SIG-M5 treated with dmso at 0.1 percent for 504 hours (cell line): ENCODE measurements around the gene UVRAG.

Source experiments
- DNase-seq: peaks from one replicate; lab custom pipeline; 2025; ENCODE audit not compliant: unreplicated experiment; lab: John Stamatoyannopoulos, UW

UVRAG gene

DNA sequence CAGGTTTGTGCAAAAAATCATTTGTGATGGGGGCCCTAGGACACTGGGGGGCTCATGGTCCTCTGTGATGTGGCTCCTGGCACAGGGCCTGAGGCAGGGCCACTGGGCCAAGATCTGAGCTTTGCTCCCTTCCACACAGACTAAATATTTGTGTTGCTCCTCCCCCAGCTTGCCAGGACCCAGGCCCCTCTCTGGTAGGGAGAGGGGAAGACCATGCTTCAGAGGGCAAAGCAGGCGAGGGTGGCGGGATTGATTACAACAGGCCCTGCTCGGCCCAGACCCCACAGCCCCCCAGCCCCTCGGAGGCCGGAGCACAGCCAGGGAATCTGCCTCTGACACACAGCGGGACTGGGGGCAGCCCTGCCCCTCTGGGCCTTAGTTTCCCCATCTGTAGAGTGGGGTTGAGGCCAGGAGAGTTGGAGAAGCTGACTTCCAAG lies 362.3 kb downstream of the UVRAG start:
- no peak for DNase-seq

DNA sequence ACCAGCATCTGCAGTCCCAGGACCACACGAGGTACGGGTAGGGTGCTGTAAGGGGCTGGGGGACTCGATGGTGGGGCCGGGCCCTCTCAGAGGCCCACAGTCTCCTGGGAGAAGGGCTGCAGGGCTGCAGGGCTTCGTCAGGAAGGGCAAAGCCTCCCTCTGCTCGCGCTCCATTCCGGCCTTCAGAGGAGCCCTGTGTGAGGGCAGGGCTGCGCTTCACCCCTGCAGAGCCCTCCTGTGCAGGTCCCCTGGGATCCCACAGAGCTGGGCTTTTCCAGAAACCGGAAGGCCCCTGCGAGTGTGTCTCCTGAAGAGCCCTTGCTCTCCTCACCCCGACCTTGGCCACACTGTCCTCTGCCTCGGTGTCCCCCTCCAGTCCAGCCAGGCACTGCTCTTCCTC lies 364.1 kb downstream of the UVRAG start:
- no peak for DNase-seq

DNA sequence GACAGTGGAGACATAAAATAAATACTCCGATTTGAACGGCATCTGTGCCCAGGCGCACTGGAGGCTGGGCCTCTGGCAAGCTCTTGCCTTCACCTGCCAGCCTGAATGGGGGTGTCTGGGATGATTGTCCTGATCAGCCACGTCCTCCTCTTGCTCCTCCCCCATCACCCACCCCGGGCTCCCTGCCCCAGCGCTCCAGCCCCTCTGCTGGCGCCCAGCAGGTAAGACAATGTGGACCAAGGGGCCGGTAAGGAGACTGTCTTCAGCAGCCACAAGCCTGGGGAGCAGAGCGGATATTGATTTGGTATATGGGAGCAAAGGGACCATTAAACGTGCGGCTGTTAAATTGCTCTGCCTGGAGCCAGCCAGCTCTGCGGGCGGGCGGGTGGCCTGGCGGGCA lies 366.4 kb downstream of the UVRAG start:
- DNase-seq: no peak

DNA sequence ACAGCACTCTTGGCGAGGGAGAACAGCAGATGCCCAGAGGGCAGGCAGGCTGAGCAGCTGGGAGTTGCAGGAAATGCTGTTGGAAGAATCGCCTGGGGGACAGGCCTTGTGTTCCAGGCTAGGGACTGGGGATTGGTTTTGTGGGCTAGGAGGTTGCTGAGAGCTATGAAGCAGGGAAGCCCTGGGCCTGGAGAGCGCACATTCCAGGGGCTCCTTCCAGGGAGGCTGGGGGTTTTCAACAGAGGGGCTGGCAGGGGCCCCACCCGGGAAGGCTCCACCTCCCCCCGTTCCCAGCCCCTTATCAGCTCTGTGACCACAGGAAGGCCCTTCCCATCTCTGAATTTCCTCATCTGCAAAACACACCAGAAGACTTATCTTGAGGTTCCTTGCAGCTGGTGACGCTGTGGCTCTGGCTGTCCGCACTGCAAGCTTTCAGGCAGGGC lies 369.6 kb downstream of the UVRAG start:
- no peak for DNase-seq

DNA sequence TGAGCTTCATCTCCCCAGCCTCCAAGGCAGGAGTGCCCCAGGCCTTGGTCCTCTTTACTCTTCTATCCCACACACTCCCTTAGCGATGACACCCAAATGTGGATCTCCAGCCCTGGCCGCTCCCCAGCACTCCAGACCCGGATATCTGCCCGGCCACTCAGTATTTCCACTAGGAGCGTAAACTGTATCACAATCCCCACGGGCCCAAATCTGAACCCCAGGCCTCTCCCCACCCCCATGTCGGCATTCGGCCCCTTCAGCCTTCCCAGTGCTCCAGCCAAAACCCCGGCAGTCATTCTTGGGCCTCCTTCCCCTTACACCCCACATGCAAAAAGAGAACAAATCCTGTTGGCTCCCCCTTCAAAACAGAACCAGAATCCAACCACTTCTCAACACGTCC lies 370.5 kb downstream of the UVRAG start:
- no peak for DNase-seq

DNA sequence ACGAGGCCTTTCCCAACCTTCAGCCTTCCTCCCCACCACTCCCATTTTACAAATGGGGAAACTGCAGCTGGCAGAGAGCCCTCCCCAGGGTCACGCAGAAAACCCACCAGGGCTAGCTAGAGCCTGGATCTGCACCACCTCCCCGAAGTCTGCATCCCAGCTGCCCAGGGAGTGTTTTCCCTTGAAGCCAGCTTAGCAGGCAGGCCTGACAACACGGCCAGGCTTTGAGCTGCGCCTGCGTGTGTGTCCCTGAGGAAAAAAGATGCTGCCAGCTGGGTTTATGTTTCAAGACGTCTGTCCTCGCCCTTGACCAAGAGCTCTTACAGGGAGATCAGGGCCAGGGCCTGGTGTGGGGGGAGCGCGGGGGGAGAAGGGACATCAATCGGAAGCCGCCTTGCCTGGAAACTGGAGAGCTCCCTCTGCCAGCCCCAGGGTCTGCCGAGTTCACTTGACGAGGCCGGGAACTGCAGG lies 371.0 kb downstream of the UVRAG start:
- DNase-seq: no peak

DNA sequence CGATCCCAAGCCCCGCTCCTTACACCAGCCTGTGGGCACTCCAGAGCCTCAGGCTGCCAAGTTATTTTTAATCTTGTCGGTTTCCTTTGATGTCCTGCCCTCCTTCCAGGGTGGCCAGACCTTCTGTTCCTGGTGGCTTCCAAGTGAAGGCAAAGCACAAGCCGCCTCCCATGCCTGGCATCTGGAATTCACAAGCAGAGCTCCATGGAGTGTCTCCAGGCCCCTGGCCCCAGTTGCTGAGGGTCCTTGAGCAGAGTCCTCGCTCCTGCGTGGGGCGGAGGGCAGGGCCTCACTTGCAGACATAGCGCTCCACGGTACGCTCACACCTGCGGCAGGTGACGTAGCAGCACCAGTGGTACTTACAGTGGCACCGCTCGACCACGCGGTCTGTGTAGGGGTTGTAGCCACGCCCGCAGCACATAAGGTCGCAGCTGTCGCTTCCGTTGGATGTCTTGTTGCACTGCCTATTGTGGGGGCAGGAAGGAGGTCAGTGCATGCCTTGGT lies 371.8 kb downstream of the UVRAG start:
- DNase-seq: no peak

DNA sequence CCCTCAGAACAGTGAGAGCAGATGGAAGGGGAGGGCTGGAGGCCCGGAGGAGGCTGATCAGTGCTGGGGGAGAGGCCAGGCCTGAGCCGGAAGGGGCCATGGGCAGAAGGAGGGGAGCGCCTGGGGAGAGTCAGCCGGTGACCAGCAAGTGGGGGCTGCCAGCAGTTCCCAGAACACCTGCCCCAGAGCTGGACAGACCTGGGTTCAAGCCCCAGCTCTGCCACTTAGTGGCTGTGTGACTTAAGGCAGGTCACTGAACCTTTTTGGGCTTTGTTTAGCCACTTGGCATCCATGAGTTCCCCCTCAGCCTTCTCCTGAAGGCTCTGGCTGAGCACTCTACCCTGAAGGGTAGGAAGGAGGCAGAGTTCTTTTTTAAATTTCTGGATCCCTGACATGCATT lies 373.9 kb downstream of the UVRAG start:
- no peak for DNase-seq

DNA sequence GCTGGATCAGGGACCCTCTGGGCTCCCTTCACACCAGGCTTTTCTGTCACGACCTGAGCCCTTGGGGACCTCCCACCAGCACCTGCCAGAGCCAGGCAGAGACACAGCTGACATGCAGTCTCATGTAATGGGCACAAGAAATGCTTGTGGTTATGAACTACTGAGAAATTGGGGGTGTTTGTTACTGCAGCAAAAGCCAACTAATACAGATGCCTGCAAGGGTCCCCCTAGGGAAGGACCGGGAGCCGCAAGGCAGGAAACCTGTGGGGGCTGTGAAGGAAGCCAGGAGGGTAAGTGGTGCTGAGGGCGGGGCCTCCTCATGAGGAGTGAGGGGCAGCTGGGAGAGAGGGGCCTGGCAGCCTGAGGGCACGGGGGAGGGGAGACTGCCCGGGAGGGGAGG lies 374.7 kb downstream of the UVRAG start:
- no peak for DNase-seq

DNA sequence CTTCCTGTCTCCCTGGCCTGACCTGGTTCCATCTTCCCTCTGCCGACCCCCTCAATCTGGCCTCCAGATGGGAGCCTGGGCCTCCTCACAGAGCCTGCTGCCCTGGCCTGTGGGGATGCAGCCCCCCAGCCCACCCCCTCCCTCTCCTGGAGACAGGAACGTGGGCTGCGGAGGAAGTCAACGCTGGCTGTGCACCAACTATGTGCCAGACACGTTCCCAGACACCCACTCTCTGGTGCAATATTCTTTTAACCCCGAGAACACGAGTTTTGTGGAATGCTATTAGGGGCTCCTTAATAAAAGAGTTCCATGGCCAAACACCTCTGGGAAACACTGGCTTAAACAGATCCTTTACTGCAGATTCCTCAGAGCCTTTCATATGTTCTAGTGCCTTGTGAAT lies 375.4 kb downstream of the UVRAG start:
- DNase-seq: no peak
